Thoracic aorta (tissue), 2 donors: ENCODE measurements around the gene PLEKHO2. TPM values are rescaled to one million over a fixed set of nuclear protein-coding genes. Genes with fewer than 3 reads are reported as not detected.

ENCODE experiments used
- ATAC-seq: fragments of 150-250 bp; one replicate; pipeline ENCODE4 v1.8.0; 2017; ENCODE audit warnings: low read depth; ENCODE audit not compliant: insufficient number of reproducible peaks, low FRiP score
- DNase-seq: peaks from one replicate; pipeline ENCODE4 v3.0.0-alpha.2; 2020; ENCODE audit warnings: low spot score
- H3K27ac ChIP-seq, 2 donors: fragments of 200-600 bp; sonication (generic); 1 replicate in 1 of 2; 2 replicates in 1 of 2; pipeline ENCODE4 v1.5.1; 2016; ENCODE audit warnings: mild to moderate bottlenecking in 2 of 2, moderate library complexity in 2 of 2
- H3K27me3 ChIP-seq: fragments of 200-600 bp; sonication (generic); replicated peaks from 2 replicates; pipeline ENCODE4 v1.6.0; 2016; ENCODE audit warnings: mild to moderate bottlenecking; ENCODE audit not compliant: insufficient read depth
- H3K36me3 ChIP-seq: fragments of 200-600 bp; sonication (generic); one replicate; pipeline ENCODE4 v1.5.1; 2016
- H3K4me1 ChIP-seq, 2 donors: fragments of 200-600 bp; sonication (generic); 1 replicate in 1 of 2; 2 replicates in 1 of 2; pipeline versions ENCODE4 v1.5.1 to v1.6.0; 2016; ENCODE audit warnings: low read depth in 2 of 2, mild to moderate bottlenecking in 1 of 2; ENCODE audit not compliant: control insufficient read depth in 1 of 2
- H3K4me3 ChIP-seq: fragments of 200-600 bp; sonication (generic); 2 replicates; pipeline ENCODE4 v1.5.1; 2016; ENCODE audit warnings: mild to moderate bottlenecking
- H3K9me3 ChIP-seq: fragments of 200-600 bp; sonication (generic); 2 replicates; pipeline ENCODE4 v1.5.1; 2016
- CTCF ChIP-seq: fragments of 200-600 bp; sonication (generic); IDR thresholded peaks from one replicate; pipeline ENCODE4 v1.5.1; 2019; ENCODE audit warnings: antibody characterized with exemption
- total RNA-seq, 2 donors: library from RNA; depleted of rRNA; stranded (reverse); fragments of >200 nt; gene quantifications; one replicate each; pipeline versions ENCODE4 v1.1.0 to v1.2.3, GENCODE V29; 2016

The PLEKHO2 gene
- total RNA-seq, 2 donors from 2014 or later, result 50.0 to 53.8 TPM

- H3K9me3 ChIP-seq, result no peaks in the 10 kb centered on the region
- H3K27me3 ChIP-seq, result no peaks in the 10 kb centered on the region
- H3K4me1 ChIP-seq, result peaks cover 3 to 32% of the 10 kb centered on the region in 2 donors
- peak overlapping the region; percentile 15 to 52 for H3K27ac ChIP-seq
- peak overlapping the region; percentile 80 for H3K4me3 ChIP-seq
- no peak for ATAC-seq
- no peak for DNase-seq
- no peak for TF ChIP-seq CTCF
- no peaks in the 10 kb centered on the region for H3K36me3 ChIP-seq
These were observed 70.9 kb downstream of the PLEKHO2 start for GRCh38 chr15:64912379-64913325.

DNA sequence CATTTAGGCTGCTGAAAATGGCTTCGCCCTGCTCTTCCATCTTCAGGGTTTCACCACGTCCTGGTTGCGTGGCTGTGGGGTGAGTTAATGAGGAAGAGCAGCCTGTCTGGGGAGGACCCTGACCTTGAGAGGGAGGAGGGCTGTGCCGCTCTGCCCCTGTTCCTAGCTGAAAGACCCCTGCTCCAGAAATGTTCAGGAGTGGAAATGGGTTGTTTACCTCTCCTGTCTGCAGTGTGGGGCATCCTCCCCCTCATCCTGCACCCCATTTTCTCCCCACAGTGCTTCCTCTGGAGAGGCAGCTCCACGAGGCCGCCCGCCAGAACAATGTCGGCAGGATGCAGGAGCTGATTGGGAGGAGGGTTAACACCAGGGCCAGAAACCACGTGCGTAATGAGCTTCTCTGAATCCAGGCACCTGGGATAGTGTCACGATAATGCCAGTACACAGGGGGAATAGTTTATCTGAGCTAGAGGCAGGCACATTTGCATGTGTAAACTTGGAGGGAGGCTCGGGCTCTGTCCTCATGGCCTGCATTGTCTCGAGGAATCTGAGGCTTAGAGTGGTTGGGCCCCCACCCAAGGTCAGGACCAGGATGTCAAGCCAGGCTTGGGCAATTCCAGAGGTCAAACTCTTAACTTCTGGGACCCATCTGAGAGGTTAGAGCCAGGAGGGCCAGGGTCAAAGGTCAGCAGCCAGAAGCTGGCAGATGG lies 74.0 kb downstream of the PLEKHO2 start:
- DNase-seq, result no peak
- no peak for ATAC-seq
- H3K36me3 ChIP-seq, result no peaks in the 10 kb centered on the region
- no peak overlapping the region for H3K27ac ChIP-seq
- H3K9me3 ChIP-seq, result no peaks in the 10 kb centered on the region
- no peaks in the 10 kb centered on the region for H3K27me3 ChIP-seq
- H3K4me3 ChIP-seq, result no peak overlapping the region
- no peak for TF ChIP-seq CTCF
- peaks cover 3 to 22% of the 10 kb centered on the region in 2 donors for H3K4me1 ChIP-seq

DNA sequence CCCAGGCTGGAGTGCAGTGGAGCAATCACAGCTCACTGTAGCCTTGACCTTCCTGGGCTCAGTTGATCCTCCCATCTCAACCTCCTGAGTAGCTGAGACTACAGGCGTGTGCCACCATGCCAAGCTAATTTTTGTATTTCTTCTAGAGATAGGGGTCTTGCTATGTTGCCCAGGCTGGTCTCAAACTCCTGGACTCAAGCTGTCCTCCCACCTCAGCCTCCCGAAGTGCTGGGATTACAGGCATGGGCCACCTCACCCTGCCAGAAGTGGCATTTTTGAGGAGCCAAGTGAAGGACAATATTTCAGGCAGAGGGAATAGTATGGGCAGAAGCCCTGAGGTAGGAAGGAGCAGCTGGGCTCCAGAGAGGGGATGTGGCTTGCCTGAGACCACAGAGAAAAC lies 74.7 kb downstream of the PLEKHO2 start:
- ATAC-seq, result no peak

GRCh38 chr15:64917211-64917610 lies 75.5 kb downstream of the PLEKHO2 start:
- H3K27ac ChIP-seq, result no peak overlapping the region
- H3K4me3 ChIP-seq, result no peak overlapping the region
- H3K36me3 ChIP-seq, result no peaks in the 10 kb centered on the region
- no peaks in the 10 kb centered on the region for H3K9me3 ChIP-seq
- H3K27me3 ChIP-seq, result no peaks in the 10 kb centered on the region
- ATAC-seq (no peak), DNase-seq (no peak)
- peaks cover 6 to 22% of the 10 kb centered on the region in 2 donors for H3K4me1 ChIP-seq
- TF ChIP-seq CTCF, result no peak

More for the DNA sequence above, 74.7 kb downstream of the PLEKHO2 start:
- H3K36me3 ChIP-seq, result no peaks in the 10 kb centered on the region
- H3K4me3 ChIP-seq, result no peak overlapping the region
- TF ChIP-seq CTCF, result no peak
- no peak for DNase-seq
- no peaks in the 10 kb centered on the region for H3K9me3 ChIP-seq
- H3K27me3 ChIP-seq, result no peaks in the 10 kb centered on the region
- H3K27ac ChIP-seq, result no peak overlapping the region
- peaks cover 3 to 17% of the 10 kb centered on the region in 2 donors for H3K4me1 ChIP-seq

Other genes with a start within 250 kb of the PLEKHO2 start
- 1 to 10 TPM in 1 of 2 donors, not detected in 1; 4.4 TPM for gene RBPMS2, start 66.3 kb upstream of the PLEKHO2 start, total RNA-seq
- 1 to 10 TPM; 1.1 to 9.0 TPM for gene PIF1, start 16.3 kb upstream of the PLEKHO2 start, total RNA-seq
- gene ANKDD1A, start 70.0 kb downstream of the PLEKHO2 start, total RNA-seq, result 10 to 100 TPM; 27.5 to 58.1 TPM
- 10 to 100 TPM; 64.7 to 93.1 TPM for gene SPG21, start 148.0 kb downstream of the PLEKHO2 start, total RNA-seq
- gene MTFMT, start 187.7 kb downstream of the PLEKHO2 start, total RNA-seq, result 10 to 100 TPM; 25.9 to 42.4 TPM
- not detected for gene SLC51B, start 203.5 kb downstream of the PLEKHO2 start, total RNA-seq
- 100 to 1,000 TPM; 211 to 324 TPM for gene RASL12, start 226.1 kb downstream of the PLEKHO2 start, total RNA-seq
- gene KBTBD13, start 234.8 kb downstream of the PLEKHO2 start, total RNA-seq, result 1 to 10 TPM in 1 of 2 donors, under 1 TPM in 1; 0.63 to 3.1 TPM